Left hindlimb (tissue), 1 donor: ENCODE results near the gene OR3A2.
"Not testable (repeated sequence)": the region's sequence is repeated elsewhere in the genome, so short reads cannot be mapped to it uniquely, and the experiment has no call there.

ENCODE experiments used
- DNase-seq: peaks from one replicate; pipeline ENCODE4 v3.0.0-alpha.2; 2018

OR3A2 gene

DNA sequence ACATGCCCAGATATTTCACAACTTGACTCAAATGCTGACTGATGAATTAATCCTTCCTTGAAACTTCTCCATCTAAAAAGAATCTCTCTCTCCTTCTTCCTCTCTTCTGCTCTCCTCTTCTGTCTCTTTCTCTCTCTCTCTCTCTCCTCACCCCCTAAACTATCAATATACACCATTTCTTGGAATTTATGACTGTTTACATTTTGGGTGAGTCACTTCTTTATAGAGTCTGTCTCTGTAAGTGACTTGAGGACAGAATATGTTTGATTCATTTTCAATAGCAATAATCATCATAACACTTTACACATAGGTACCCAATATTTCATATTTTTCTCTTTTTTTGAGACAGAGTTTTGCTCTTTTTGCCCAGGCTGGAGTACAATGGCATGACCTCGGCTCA is 103.2 kb downstream of the OR3A2 start:
- no peak for DNase-seq

DNA sequence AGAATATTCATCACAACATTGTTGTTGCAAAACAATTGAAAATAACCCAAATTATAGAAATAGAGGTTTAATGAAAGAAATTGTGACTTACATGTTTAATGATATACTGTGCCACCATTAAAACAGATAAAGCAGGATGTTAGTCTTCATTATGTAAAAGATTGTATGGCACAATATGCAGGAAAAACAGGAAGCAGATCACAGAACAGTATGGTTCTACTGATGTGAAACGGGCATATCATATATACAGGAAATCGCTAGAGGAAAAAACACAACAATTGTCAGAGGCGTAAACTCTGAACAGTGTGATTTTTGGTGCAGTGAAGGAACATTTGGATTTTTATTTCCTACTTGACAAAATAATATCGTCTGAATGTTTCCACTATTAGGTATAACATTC is 110.0 kb downstream of the OR3A2 start:
- DNase-seq = no peak

DNA sequence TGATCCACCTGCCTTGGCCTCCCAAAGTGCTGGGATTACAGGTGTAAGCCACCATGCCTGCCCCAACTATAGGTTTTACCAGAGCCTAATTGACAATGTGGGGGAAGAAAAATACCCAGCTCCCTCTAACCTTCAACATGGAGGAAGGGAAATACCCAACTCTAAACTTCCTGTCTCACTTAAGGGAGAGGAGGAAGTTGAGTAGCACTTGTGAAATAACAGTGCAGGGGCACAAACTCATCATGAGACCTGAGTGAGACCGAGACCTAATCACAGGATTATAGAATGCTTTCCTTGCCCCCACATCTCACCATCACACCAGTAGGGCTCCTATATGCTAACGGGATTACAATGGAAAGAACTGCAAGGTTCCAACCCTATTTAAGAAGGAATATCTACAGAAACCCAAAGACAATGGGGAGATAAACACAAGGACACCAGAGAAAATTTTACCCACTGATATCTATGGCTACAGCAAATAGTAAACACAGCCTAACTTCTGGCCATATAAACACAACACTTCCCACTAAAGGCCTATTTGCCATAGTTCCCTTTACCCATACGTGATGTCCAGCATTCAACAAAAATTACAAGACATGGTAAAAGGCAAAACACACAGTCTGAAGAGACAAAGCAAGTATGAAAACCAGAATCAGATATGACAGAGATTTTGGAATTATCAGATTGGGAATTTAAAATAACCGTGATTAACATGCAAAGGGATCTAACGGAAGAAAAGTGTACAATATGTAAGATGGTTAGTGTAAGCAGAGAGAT is 114.8 kb downstream of the OR3A2 start:
- no peak for DNase-seq

DNA sequence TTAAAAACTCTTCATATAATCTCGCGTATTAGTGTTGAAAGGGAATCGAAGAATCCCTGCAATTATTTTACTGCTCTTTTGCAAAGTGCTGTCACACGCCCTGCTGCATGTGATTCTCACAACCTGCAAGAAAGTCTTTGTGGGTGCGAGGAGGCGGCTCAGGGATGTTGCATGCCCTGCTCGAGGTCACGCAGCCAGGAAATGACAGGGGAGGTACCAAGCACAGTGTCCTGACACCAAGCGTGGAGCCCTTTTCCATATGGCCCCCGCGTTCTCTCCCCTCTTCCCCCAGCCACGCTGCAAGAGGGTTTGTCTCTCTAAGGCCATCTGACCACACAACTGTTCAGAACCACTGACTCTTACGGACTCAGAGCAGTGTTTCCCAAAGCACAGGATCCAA is 125.5 kb downstream of the OR3A2 start:
- no peak for DNase-seq

GRCh38 chr17:3260163-3260562 is 125.9 kb downstream of the OR3A2 start:
- no peak for DNase-seq

DNA sequence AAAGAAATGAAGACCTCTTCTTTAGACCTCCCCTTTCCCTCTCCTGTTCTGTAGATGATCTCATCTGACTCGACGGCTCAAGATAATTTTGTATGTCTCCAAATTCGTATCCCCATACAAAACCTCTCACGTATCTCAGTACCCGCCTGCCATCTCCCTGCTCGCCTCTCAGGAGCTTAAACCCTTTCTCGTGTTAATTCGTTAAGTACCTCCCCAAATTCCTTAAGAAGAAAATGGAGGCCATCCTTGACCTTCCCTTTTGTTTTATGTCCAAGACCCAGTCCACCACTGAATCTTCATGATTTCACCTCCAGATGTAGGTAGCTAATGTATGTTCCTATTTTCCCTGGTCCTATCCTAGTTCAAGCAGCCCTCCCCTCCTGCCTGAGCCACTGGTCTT is 129.5 kb downstream of the OR3A2 start:
- no peak for DNase-seq

DNA sequence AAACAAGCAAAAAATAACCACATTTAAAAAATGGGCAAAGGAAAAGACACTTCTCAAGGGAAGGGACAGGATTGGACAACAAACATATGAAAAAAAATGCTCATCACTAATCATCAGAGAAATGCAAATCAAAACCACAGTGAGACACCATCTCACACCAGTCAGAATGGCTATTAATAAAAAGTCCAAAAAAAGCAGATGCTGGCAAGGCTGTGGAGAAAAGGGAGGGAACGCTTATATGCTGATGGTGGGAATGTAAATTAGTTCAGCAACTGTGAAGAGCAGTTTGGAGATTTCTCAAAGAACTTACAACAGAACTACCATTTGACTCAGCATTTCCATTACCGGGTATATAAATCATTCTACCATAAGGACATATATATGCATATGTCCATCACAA is 137.1 kb downstream of the OR3A2 start:
- not testable (repeated sequence) for DNase-seq

DNA sequence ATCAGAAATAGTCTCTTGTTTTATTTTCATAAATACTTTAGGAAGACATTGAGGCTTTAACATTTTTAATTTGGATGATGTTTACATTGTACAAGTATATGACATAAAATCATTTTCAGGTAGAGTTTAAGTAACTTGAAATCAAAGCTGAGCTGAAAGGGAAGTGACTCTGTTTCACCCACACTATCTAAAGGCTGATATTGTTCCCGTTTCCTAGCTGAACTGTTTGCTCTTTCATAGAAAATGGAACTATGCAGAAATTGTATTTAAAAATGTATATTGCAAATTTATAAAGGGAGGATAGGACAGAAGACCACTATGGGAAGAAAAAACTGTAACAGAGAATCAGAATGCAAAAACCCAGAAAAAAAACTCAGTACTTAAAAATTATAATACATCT is 141.3 kb downstream of the OR3A2 start:
- not testable (repeated sequence) for DNase-seq

- DNase-seq = not testable (repeated sequence)
Observed at GRCh38 chr17:3241044-3241443, 145.1 kb downstream of the OR3A2 start.

GRCh38 chr17:3238685-3239084 is 147.4 kb downstream of the OR3A2 start:
- DNase-seq = not testable (repeated sequence)

DNA sequence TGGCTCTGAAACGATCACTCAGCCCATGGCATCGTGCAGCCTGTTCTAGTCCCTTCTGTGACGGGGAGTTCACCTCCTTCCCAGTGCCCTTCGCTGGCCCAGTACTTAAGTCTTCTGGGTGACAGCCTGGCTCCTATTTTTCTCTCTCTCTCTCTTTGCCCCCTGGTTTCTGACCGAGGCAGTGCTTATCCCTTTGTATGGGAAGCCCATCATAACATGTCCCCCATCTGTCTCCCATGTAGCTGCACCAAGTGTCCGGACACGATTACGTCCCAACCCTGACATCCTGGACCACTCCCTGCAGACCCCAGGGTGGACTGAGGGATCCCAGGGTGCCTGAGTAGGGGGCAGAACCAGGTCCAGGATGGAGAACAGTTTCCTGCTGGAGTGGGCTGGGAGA is 153.8 kb downstream of the OR3A2 start:
- DNase-seq = not testable (repeated sequence)
